OCI-LY1 (cell line): ENCODE results near the gene CHRNB2.

Experiments used
- EZH2 ChIP-seq: fragments of 200-600 bp; sonication (generic), shearing (Covaris generic); IDR thresholded peaks from 2 replicates; pipeline ENCODE4 v1.8.0; 2017; ENCODE audit warnings: borderline replicate concordance, mixed run types, mild to moderate bottlenecking, antibody characterized with exemption, low read length, moderate library complexity, mixed read lengths
- TF ChIP-seq, protein P1 (sequence below): fragments of 200-600 bp; sonication (generic), shearing (Covaris generic); IDR thresholded peaks from 2 replicates; pipeline ENCODE4 v1.5.1; 2017; ENCODE audit warnings: mild to moderate bottlenecking, antibody characterized with exemption, low read length, moderate library complexity, mixed read lengths

- TF ChIP-seq, protein P1, sequence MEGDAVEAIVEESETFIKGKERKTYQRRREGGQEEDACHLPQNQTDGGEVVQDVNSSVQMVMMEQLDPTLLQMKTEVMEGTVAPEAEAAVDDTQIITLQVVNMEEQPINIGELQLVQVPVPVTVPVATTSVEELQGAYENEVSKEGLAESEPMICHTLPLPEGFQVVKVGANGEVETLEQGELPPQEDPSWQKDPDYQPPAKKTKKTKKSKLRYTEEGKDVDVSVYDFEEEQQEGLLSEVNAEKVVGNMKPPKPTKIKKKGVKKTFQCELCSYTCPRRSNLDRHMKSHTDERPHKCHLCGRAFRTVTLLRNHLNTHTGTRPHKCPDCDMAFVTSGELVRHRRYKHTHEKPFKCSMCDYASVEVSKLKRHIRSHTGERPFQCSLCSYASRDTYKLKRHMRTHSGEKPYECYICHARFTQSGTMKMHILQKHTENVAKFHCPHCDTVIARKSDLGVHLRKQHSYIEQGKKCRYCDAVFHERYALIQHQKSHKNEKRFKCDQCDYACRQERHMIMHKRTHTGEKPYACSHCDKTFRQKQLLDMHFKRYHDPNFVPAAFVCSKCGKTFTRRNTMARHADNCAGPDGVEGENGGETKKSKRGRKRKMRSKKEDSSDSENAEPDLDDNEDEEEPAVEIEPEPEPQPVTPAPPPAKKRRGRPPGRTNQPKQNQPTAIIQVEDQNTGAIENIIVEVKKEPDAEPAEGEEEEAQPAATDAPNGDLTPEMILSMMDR: peak; percentile 59; the same call in 1 of the 2 replicates
- no peak for TF ChIP-seq EZH2
Observed at GRCh38 chr1:154533952-154534844, 33.4 kb upstream of the CHRNB2 start.
